ENCODE results near the gene TTC38. TPM values are rescaled to one million over a fixed set of nuclear protein-coding genes. Genes with fewer than 3 reads are reported as not detected.

TTC38 gene
- total RNA-seq, 5 donors from 2014 or later (not counting 1 experiment from before 2014, with no cell fraction given): 6.8 to 21.6 (median 9.5) TPM

- DNase-seq: no peak
- Mint-ChIP-seq H3K27me3 (no peaks in the 10 kb centered on the region), H3K4me1 (peaks cover 10 to 17% (median 13%) of the 10 kb centered on the region in 3 donors), H3K36me3 (peaks cover 20% of the 10 kb centered on the region), H3K9me3 (no peaks in the 10 kb centered on the region), H3K27ac (no peak overlapping the region), H3K4me3 (no peak overlapping the region)
- POLR2A ChIA-PET: interaction anchor here in 1 of 2 donors (0.6 kb wide), 1 partner anchor 507 kb away, joined by 3 read pairs; no protein-coding TSS in a partner anchor
- Histone ChIP-seq H3K27ac (ENCODE audit: low read length) (no peak overlapping the region), H3K9me3 (no peaks in the 10 kb centered on the region), H3K4me3 (ENCODE audit: control insufficient read depth in 1 of 2, extremely low read depth in 1 of 2, low read length in 1 of 2) (no peak overlapping the region), H3K4me1 (ENCODE audit: control insufficient read depth in 1 of 2, extremely low read depth in 1 of 2, insufficient read depth in 2 of 2, low read length in 2 of 2) (peaks cover 0 to 42% of the 10 kb centered on the region in 2 experiments), H3K36me3 (ENCODE audit: control insufficient read depth in 2 of 2, extremely low read depth in 1 of 2, insufficient read depth in 1 of 2, low read length in 1 of 2) (peaks cover 0 to 22% of the 10 kb centered on the region in 2 donors), H3K27me3 (replicated peaks in 1 of 2; ENCODE audit: control insufficient read depth in 2 of 2, extremely low read depth in 1 of 2, insufficient read depth in 2 of 2, low read length in 1 of 2) (no peaks in the 10 kb centered on the region)
- WGBS (ENCODE audit: insufficient coverage): over 99% methylated on average over 12 of the region's 12 CpGs
- CTCF ChIA-PET: no interaction called here
- no peak for ATAC-seq (replicated peaks in 1 of 4)
Observed at GRCh38 chr22:46272762-46273431, 5.1 kb downstream of the TTC38 start.

GRCh38 chr22:46273432-46274148, 5.8 kb downstream of the TTC38 start:
- no peak overlapping the region for H3K27ac Mint-ChIP-seq
- H3K36me3 Mint-ChIP-seq: peaks cover 26% of the 10 kb centered on the region
- Histone ChIP-seq H3K9me3 (no peaks in the 10 kb centered on the region), H3K27me3 (replicated peaks in 1 of 2; ENCODE audit: control insufficient read depth in 2 of 2, extremely low read depth in 1 of 2, insufficient read depth in 2 of 2, low read length in 1 of 2) (no peaks in the 10 kb centered on the region), H3K4me3 (ENCODE audit: control insufficient read depth in 1 of 2, extremely low read depth in 1 of 2, low read length in 1 of 2) (no peak overlapping the region), H3K27ac (ENCODE audit: low read length) (no peak overlapping the region), H3K4me1 (ENCODE audit: control insufficient read depth in 1 of 2, extremely low read depth in 1 of 2, insufficient read depth in 2 of 2, low read length in 2 of 2) (peaks cover 0 to 39% of the 10 kb centered on the region in 2 experiments), H3K36me3 (ENCODE audit: control insufficient read depth in 2 of 2, extremely low read depth in 1 of 2, insufficient read depth in 1 of 2, low read length in 1 of 2) (peaks cover 0 to 28% of the 10 kb centered on the region in 2 donors)
- DNase-seq (no peak), ATAC-seq (replicated peaks in 1 of 4) (no peak)
- H3K9me3 Mint-ChIP-seq: no peaks in the 10 kb centered on the region
- ChIA-PET POLR2A (no interaction called here), CTCF (no interaction called here)
- no peak overlapping the region for H3K4me3 Mint-ChIP-seq
- H3K27me3 Mint-ChIP-seq: no peaks in the 10 kb centered on the region
- H3K4me1 Mint-ChIP-seq: peaks cover 5 to 16% (median 10%) of the 10 kb centered on the region in 3 donors
- 98% methylated on average over 9 of the region's 12 CpGs for WGBS (ENCODE audit: insufficient coverage)

GRCh38 chr22:46274381-46274780, 6.6 kb downstream of the TTC38 start:
- Mint-ChIP-seq H3K9me3 (no peaks in the 10 kb centered on the region), H3K36me3 (peaks cover 29% of the 10 kb centered on the region), H3K4me3 (no peak overlapping the region), H3K27me3 (no peaks in the 10 kb centered on the region), H3K4me1 (peaks cover 5 to 16% (median 9%) of the 10 kb centered on the region in 3 donors), H3K27ac (no peak overlapping the region)
- Histone ChIP-seq H3K9me3 (no peaks in the 10 kb centered on the region), H3K36me3 (ENCODE audit: control insufficient read depth in 2 of 2, extremely low read depth in 1 of 2, insufficient read depth in 1 of 2, low read length in 1 of 2) (peaks cover 0 to 35% of the 10 kb centered on the region in 2 donors), H3K27ac (ENCODE audit: low read length) (no peak overlapping the region), H3K4me3 (ENCODE audit: control insufficient read depth in 1 of 2, extremely low read depth in 1 of 2, low read length in 1 of 2) (no peak overlapping the region), H3K27me3 (replicated peaks in 1 of 2; ENCODE audit: control insufficient read depth in 2 of 2, extremely low read depth in 1 of 2, insufficient read depth in 2 of 2, low read length in 1 of 2) (no peaks in the 10 kb centered on the region), H3K4me1 (ENCODE audit: control insufficient read depth in 1 of 2, extremely low read depth in 1 of 2, insufficient read depth in 2 of 2, low read length in 2 of 2) (peaks cover 0 to 39% of the 10 kb centered on the region in 2 experiments)
- POLR2A ChIA-PET: no interaction called here
- ATAC-seq (replicated peaks in 1 of 4): no peak
- 98% methylated on average over 7 of the region's 8 CpGs for WGBS (ENCODE audit: insufficient coverage)
- no peak for DNase-seq
- CTCF ChIA-PET: no interaction called here

GRCh38 chr22:46275455-46276122, 7.8 kb downstream of the TTC38 start:
- ChIA-PET CTCF (no interaction called here), POLR2A (no interaction called here)
- DNase-seq: no peak
- no peak for ATAC-seq (replicated peaks in 1 of 4)
- H3K4me3 ChIP-seq (ENCODE audit: control insufficient read depth in 1 of 2, extremely low read depth in 1 of 2, low read length in 1 of 2): no peak overlapping the region
- Mint-ChIP-seq H3K27ac (no peak overlapping the region), H3K4me1 (peaks cover 0 to 13% (median 2%) of the 10 kb centered on the region in 3 donors), H3K4me3 (no peak overlapping the region), H3K36me3 (peaks cover 29% of the 10 kb centered on the region), H3K9me3 (no peaks in the 10 kb centered on the region), H3K27me3 (no peaks in the 10 kb centered on the region)
- peaks cover 0 to 38% of the 10 kb centered on the region in 2 donors for H3K36me3 ChIP-seq (ENCODE audit: control insufficient read depth in 2 of 2, extremely low read depth in 1 of 2, insufficient read depth in 1 of 2, low read length in 1 of 2)
- peaks cover 0 to 43% of the 10 kb centered on the region in 2 experiments for H3K4me1 ChIP-seq (ENCODE audit: control insufficient read depth in 1 of 2, extremely low read depth in 1 of 2, insufficient read depth in 2 of 2, low read length in 2 of 2)
- H3K27ac ChIP-seq (ENCODE audit: low read length): no peak overlapping the region
- H3K9me3 ChIP-seq: no peaks in the 10 kb centered on the region
- H3K27me3 ChIP-seq (replicated peaks in 1 of 2; ENCODE audit: control insufficient read depth in 2 of 2, extremely low read depth in 1 of 2, insufficient read depth in 2 of 2, low read length in 1 of 2): no peaks in the 10 kb centered on the region
- 100% methylated on average over 1 of the region's 3 CpGs for WGBS (ENCODE audit: insufficient coverage)

GRCh38 chr22:46276563-46276962, 8.8 kb downstream of the TTC38 start:
- Histone ChIP-seq H3K27me3 (replicated peaks in 1 of 2; ENCODE audit: control insufficient read depth in 2 of 2, extremely low read depth in 1 of 2, insufficient read depth in 2 of 2, low read length in 1 of 2) (no peaks in the 10 kb centered on the region), H3K9me3 (no peaks in the 10 kb centered on the region), H3K27ac (ENCODE audit: low read length) (no peak overlapping the region), H3K4me3 (ENCODE audit: control insufficient read depth in 1 of 2, extremely low read depth in 1 of 2, low read length in 1 of 2) (no peak overlapping the region), H3K36me3 (ENCODE audit: control insufficient read depth in 2 of 2, extremely low read depth in 1 of 2, insufficient read depth in 1 of 2, low read length in 1 of 2) (peaks cover 0 to 38% of the 10 kb centered on the region in 2 donors), H3K4me1 (ENCODE audit: control insufficient read depth in 1 of 2, extremely low read depth in 1 of 2, insufficient read depth in 2 of 2, low read length in 2 of 2) (peaks cover 0 to 53% of the 10 kb centered on the region in 2 experiments)
- no peaks in the 10 kb centered on the region for H3K9me3 Mint-ChIP-seq
- DNase-seq (no peak), ATAC-seq (replicated peaks in 1 of 4) (no peak)
- no CpG with 5 or more reads among the region's 7 CpGs for WGBS (ENCODE audit: insufficient coverage)
- no peak overlapping the region for H3K27ac Mint-ChIP-seq
- ChIA-PET CTCF (no interaction called here), POLR2A (interaction anchor here in 1 of 2 donors (0.6 kb wide), 1 partner anchor 15 kb away, joined by 3 read pairs; no protein-coding TSS in a partner anchor)
- H3K27me3 Mint-ChIP-seq: no peaks in the 10 kb centered on the region
- peaks cover 0 to 16% (median 5%) of the 10 kb centered on the region in 3 donors for H3K4me1 Mint-ChIP-seq
- no peak overlapping the region for H3K4me3 Mint-ChIP-seq
- peaks cover 32% of the 10 kb centered on the region for H3K36me3 Mint-ChIP-seq
